HepG2 (cell line): Measurements from ENCODE around the gene SLC25A51. TPM values are rescaled to one million over a fixed set of nuclear protein-coding genes. Genes with fewer than 3 reads are reported as not detected.
A peak's percentile ranks its signal among the peaks of the same experiment; 100 is the strongest.

ENCODE experiments used
- ATF7 ChIP-seq, 2 experiments: fragments of 450-650 bp in 1 of 2; sonication (generic) in 1 of 2; formaldehyde crosslinking in 1 of 2; IDR thresholded peaks; 2 replicates each; pipeline versions ENCODE4 v1.4.0 to v1.6.1; 2016 to 2020; ENCODE audit warnings: antibody characterized with exemption in 1 of 2, mild to moderate bottlenecking in 1 of 2, missing genetic modification reagents in 1 of 2
- BORCS8-MEF2B ChIP-seq: sonication (generic); formaldehyde crosslinking; IDR thresholded peaks from 2 replicates; pipeline ENCODE4 v1.8.0; 2022; ENCODE audit warnings: mild to moderate bottlenecking, missing genetic modification reagents
- CBX5 ChIP-seq: sonication (generic); formaldehyde crosslinking; IDR thresholded peaks from 2 replicates; pipeline ENCODE4 v1.4.0; 2020; ENCODE audit warnings: missing genetic modification reagents, borderline replicate concordance
- GATA4 ChIP-seq: sonication (generic); IDR thresholded peaks from 2 replicates; pipeline ENCODE4 v1.6.1; 2016; ENCODE audit warnings: antibody characterized with exemption, low read depth, borderline replicate concordance
- GATAD1 ChIP-seq: IDR thresholded peaks from 2 replicates; pipeline ENCODE4 v1.6.1; 2016; ENCODE audit warnings: missing genetic modification reagents, missing compliant biosample characterization
- NPAS2 ChIP-seq: sonication (generic); formaldehyde crosslinking; IDR thresholded peaks from 2 replicates; pipeline ENCODE4 v1.8.0; 2022; ENCODE audit warnings: mild to moderate bottlenecking, missing genetic modification reagents, borderline replicate concordance
- NR2F2 ChIP-seq: IDR thresholded peaks from 2 replicates; pipeline ENCODE4 v1.6.1; 2012; ENCODE audit warnings: low read depth, inconsistent platforms, borderline replicate concordance
- RCOR2 ChIP-seq: IDR thresholded peaks from 2 replicates; pipeline ENCODE4 v1.6.1; 2016; ENCODE audit warnings: missing biosample characterization, missing genetic modification reagents
- SMARCC2 ChIP-seq: fragments of 450-650 bp; IDR thresholded peaks from 2 replicates; pipeline ENCODE4 v1.6.1; 2017; ENCODE audit warnings: antibody characterized with exemption, mild to moderate bottlenecking
- ZFP1 ChIP-seq: IDR thresholded peaks from 2 replicates; pipeline ENCODE4 v1.6.1; 2016
- polyA plus RNA-seq, 8 experiments: library from polyadenylated mRNA; depleted of rRNA in 3 of 8; stranded (reverse) in 7 of 8; unstranded in 1 of 8; fragments of >200 nt; fragmentation: Illumina TruSeq in 4 of 8; extraction: Trizol in 4 of 8; gene quantifications; 2 replicates each; pipeline versions ENCODE4 v1.2.1 to v1.2.3, GENCODE V29; 2011 to 2016; ENCODE audit warnings: low read depth in 4 of 8, missing spikeins in 1 of 8, mixed read lengths in 1 of 8; ENCODE audit not compliant: insufficient read depth in 1 of 8
- total RNA-seq, 5 experiments: library from RNA; depleted of rRNA; stranded (reverse); fragments of >200 nt; fragmentation: Illumina TruSeq; extraction: Trizol; gene quantifications; 2 replicates each; pipeline ENCODE4 v1.2.3, GENCODE V29; 2016; ENCODE audit warnings: low read depth in 1 of 5
- TF ChIP-seq, protein P1 (sequence below): sonication (generic); formaldehyde crosslinking; IDR thresholded peaks from 2 replicates; pipeline ENCODE4 v1.4.0; 2020; ENCODE audit warnings: missing genetic modification reagents
- TF ChIP-seq, protein P2 (sequence below): sonication (generic); formaldehyde crosslinking; IDR thresholded peaks from 2 replicates; pipeline ENCODE4 v1.5.1; 2020; ENCODE audit warnings: mild to moderate bottlenecking, missing genetic modification reagents, moderate library complexity
- TF ChIP-seq, protein P3 (sequence below): sonication (generic); formaldehyde crosslinking; IDR thresholded peaks from 2 replicates; pipeline ENCODE4 v1.5.0; 2020; ENCODE audit warnings: missing genetic modification reagents
- TF ChIP-seq, protein P4 (sequence below): sonication (generic); formaldehyde crosslinking; conservative IDR thresholded peaks from 2 replicates; pipeline ENCODE4 v1.8.1; 2023; ENCODE audit warnings: missing genetic modification reagents

The SLC25A51 gene
- total and polyA plus RNA-seq, 2 of the 13 experiments (the other 11 are each of a cell fraction or from before 2014, with no cell fraction given) = 14.6 to 37.7 TPM

DNA sequence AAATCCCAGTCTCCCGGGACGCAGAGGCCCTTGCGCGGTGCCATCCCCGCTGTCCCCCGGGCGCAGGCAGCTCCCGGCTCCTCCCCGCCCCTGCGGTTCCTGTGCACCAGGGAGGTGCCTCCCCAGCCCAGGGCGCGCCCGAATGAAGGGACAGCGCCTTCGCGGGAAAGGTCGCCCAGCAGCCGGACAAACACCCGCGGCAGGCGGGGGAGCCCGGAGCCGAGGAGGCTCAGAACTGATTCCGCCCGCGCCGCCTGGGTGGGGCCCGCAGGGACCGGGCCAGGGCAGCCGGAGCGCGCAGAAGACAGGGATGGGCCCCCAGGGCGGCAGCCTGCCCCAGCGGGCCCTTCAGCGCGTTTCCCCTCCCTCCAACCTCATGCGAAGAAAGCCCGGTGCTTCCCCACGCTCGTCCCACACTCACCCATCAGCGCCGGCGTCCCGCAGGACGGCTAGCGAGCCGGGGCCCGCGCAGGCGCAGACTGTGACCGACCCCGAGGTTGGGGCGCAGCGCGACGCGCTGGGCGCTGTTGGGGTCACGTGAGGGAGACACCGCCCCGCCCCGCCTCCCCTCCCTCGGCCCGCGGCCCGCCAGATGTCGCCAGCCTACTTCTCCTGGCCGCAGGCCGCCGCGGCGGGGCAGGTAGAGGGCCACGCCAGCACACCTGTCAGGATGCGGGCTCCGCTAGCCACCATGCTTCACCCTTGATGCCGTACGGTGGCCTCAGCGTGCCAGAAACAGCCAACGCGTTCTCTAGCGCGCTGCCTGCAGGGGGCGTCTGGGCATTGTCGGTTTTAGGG is at the start of gene SLC25A51 (continued):
- TF ChIP-seq SMARCC2 = no peak
- no peak for TF ChIP-seq GATA4
- TF ChIP-seq, protein P1, sequence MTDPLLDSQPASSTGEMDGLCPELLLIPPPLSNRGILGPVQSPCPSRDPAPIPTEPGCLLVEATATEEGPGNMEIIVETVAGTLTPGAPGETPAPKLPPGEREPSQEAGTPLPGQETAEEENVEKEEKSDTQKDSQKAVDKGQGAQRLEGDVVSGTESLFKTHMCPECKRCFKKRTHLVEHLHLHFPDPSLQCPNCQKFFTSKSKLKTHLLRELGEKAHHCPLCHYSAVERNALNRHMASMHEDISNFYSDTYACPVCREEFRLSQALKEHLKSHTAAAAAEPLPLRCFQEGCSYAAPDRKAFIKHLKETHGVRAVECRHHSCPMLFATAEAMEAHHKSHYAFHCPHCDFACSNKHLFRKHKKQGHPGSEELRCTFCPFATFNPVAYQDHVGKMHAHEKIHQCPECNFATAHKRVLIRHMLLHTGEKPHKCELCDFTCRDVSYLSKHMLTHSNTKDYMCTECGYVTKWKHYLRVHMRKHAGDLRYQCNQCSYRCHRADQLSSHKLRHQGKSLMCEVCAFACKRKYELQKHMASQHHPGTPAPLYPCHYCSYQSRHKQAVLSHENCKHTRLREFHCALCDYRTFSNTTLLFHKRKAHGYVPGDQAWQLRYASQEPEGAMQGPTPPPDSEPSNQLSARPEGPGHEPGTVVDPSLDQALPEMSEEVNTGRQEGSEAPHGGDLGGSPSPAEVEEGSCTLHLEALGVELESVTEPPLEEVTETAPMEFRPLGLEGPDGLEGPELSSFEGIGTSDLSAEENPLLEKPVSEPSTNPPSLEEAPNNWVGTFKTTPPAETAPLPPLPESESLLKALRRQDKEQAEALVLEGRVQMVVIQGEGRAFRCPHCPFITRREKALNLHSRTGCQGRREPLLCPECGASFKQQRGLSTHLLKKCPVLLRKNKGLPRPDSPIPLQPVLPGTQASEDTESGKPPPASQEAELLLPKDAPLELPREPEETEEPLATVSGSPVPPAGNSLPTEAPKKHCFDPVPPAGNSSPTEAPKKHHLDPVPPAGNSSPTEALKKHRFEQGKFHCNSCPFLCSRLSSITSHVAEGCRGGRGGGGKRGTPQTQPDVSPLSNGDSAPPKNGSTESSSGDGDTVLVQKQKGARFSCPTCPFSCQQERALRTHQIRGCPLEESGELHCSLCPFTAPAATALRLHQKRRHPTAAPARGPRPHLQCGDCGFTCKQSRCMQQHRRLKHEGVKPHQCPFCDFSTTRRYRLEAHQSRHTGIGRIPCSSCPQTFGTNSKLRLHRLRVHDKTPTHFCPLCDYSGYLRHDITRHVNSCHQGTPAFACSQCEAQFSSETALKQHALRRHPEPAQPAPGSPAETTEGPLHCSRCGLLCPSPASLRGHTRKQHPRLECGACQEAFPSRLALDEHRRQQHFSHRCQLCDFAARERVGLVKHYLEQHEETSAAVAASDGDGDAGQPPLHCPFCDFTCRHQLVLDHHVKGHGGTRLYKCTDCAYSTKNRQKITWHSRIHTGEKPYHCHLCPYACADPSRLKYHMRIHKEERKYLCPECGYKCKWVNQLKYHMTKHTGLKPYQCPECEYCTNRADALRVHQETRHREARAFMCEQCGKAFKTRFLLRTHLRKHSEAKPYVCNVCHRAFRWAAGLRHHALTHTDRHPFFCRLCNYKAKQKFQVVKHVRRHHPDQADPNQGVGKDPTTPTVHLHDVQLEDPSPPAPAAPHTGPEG = no peak
- TF ChIP-seq ZFP1 (CRISPR knock-in tag) = peak; percentile 56; the same call in 1 of the 2 replicates
- TF ChIP-seq, protein P2, sequence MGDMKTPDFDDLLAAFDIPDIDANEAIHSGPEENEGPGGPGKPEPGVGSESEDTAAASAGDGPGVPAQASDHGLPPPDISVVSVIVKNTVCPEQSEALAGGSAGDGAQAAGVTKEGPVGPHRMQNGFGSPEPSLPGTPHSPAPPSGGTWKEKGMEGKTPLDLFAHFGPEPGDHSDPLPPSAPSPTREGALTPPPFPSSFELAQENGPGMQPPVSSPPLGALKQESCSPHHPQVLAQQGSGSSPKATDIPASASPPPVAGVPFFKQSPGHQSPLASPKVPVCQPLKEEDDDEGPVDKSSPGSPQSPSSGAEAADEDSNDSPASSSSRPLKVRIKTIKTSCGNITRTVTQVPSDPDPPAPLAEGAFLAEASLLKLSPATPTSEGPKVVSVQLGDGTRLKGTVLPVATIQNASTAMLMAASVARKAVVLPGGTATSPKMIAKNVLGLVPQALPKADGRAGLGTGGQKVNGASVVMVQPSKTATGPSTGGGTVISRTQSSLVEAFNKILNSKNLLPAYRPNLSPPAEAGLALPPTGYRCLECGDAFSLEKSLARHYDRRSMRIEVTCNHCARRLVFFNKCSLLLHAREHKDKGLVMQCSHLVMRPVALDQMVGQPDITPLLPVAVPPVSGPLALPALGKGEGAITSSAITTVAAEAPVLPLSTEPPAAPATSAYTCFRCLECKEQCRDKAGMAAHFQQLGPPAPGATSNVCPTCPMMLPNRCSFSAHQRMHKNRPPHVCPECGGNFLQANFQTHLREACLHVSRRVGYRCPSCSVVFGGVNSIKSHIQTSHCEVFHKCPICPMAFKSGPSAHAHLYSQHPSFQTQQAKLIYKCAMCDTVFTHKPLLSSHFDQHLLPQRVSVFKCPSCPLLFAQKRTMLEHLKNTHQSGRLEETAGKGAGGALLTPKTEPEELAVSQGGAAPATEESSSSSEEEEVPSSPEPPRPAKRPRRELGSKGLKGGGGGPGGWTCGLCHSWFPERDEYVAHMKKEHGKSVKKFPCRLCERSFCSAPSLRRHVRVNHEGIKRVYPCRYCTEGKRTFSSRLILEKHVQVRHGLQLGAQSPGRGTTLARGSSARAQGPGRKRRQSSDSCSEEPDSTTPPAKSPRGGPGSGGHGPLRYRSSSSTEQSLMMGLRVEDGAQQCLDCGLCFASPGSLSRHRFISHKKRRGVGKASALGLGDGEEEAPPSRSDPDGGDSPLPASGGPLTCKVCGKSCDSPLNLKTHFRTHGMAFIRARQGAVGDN (CRISPR knock-in tag) = peak; percentile 98
- peak; percentile 95 for TF ChIP-seq GATAD1 (CRISPR knock-in tag)
- TF ChIP-seq, protein P3, sequence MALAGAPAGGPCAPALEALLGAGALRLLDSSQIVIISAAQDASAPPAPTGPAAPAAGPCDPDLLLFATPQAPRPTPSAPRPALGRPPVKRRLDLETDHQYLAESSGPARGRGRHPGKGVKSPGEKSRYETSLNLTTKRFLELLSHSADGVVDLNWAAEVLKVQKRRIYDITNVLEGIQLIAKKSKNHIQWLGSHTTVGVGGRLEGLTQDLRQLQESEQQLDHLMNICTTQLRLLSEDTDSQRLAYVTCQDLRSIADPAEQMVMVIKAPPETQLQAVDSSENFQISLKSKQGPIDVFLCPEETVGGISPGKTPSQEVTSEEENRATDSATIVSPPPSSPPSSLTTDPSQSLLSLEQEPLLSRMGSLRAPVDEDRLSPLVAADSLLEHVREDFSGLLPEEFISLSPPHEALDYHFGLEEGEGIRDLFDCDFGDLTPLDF (CRISPR knock-in tag) = peak; percentile 43; the same call in 1 of the 2 replicates
- TF ChIP-seq, protein P4, sequence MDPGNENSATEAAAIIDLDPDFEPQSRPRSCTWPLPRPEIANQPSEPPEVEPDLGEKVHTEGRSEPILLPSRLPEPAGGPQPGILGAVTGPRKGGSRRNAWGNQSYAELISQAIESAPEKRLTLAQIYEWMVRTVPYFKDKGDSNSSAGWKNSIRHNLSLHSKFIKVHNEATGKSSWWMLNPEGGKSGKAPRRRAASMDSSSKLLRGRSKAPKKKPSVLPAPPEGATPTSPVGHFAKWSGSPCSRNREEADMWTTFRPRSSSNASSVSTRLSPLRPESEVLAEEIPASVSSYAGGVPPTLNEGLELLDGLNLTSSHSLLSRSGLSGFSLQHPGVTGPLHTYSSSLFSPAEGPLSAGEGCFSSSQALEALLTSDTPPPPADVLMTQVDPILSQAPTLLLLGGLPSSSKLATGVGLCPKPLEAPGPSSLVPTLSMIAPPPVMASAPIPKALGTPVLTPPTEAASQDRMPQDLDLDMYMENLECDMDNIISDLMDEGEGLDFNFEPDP (CRISPR knock-in tag) = no peak
- TF ChIP-seq ATF7 (IDR thresholded peaks at IDR 0.05) = no peak
- TF ChIP-seq ATF7 (CRISPR knock-in tag; IDR thresholded peaks at IDR 0.05) = no peak
- TF ChIP-seq CBX5 = peak; percentile 99
- TF ChIP-seq BORCS8-MEF2B (CRISPR knock-in tag) = peak; percentile 83
- TF ChIP-seq NR2F2 = no peak
- 0 out of 2 replicates have a peak, but pooled peaks have one; percentile 47 for TF ChIP-seq RCOR2 (CRISPR knock-in tag)
- no peak for TF ChIP-seq NPAS2
